ENCODE data around the gene ADGRD1. TPM values are rescaled to one million over a fixed set of nuclear protein-coding genes. Genes with fewer than 3 reads are reported as not detected.

ADGRD1 gene
- total RNA-seq, 4 donors from 2014 or later = 8.3 to 18.1 (median 12.5) TPM

DNA sequence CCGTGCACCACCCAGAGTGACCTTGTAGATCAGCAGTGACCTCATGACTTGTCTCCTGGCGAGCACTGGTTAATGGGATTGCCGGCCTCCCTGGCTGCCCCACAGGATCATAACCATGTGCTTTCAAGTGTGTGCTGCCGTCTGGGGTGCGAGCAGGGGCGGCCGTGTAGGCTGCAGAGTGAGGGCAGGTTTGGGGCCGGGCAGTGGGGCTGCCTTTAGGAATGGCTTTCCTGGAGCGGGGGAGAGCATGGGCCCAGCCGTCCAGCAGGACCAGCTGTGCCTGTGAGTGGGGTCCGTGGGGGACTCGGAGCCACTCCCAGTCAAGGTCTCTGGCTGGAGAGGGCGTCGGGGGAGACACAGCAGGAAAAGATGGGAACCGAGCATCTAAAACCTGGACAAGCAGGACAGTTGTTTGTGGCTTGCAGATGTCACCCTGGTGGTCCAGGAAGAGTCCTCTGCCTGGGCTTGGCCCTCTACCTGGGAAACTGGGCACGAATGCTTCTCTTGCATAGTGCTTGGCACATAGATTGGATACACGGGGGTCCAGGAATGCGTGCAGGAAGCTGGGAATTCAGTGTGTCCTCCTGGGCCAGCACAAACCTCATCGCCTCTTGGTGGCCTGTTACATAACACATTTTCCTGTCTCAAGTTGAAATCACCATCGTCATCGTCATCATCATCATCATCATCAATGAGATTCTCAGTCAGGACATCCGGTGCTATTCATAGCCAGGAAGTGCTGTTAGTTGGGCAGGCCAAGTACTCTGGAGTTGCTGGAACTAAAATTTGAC is 96.0 kb downstream of the ADGRD1 start:
- DNase-seq = no peak
- H3K27ac ChIP-seq = no peak overlapping the region
- intact Hi-C loops (cut with DNase I; ENCODE audit: low total_unique reads) = no loop called here
- 71 to 80% methylated on average over 1 to 22 of the region's 22 CpGs for WGBS, 2 donors (ENCODE audit: low coverage in 1 of 2)
- no peaks in the 10 kb centered on the region for H3K4me1 ChIP-seq
- in situ Hi-C loops (cut with MboI; ENCODE audit: low pct_ligation_motif_present in 1 of 4, low pct_unique_long_range_greater_than_20kb in 1 of 4, low sequenced_read_pairs in 3 of 4) = no loop called here
- no peaks in the 10 kb centered on the region for H3K27me3 ChIP-seq
- no peaks in the 10 kb centered on the region for H3K9me3 ChIP-seq
- TF ChIP-seq EP300 (IDR thresholded peaks at IDR 0.05; ENCODE audit: low read depth) (no peak), POLR2AphosphoS5 (IDR thresholded peaks at IDR 0.05) (no peak), POLR2A (IDR thresholded peaks at IDR 0.05) (no peak)
- TF ChIP-seq, protein P1, sequence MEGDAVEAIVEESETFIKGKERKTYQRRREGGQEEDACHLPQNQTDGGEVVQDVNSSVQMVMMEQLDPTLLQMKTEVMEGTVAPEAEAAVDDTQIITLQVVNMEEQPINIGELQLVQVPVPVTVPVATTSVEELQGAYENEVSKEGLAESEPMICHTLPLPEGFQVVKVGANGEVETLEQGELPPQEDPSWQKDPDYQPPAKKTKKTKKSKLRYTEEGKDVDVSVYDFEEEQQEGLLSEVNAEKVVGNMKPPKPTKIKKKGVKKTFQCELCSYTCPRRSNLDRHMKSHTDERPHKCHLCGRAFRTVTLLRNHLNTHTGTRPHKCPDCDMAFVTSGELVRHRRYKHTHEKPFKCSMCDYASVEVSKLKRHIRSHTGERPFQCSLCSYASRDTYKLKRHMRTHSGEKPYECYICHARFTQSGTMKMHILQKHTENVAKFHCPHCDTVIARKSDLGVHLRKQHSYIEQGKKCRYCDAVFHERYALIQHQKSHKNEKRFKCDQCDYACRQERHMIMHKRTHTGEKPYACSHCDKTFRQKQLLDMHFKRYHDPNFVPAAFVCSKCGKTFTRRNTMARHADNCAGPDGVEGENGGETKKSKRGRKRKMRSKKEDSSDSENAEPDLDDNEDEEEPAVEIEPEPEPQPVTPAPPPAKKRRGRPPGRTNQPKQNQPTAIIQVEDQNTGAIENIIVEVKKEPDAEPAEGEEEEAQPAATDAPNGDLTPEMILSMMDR (IDR thresholded peaks at IDR 0.05) = no peak
- H3K36me3 ChIP-seq = no peaks in the 10 kb centered on the region
- H3K4me3 ChIP-seq = no peak overlapping the region

DNA sequence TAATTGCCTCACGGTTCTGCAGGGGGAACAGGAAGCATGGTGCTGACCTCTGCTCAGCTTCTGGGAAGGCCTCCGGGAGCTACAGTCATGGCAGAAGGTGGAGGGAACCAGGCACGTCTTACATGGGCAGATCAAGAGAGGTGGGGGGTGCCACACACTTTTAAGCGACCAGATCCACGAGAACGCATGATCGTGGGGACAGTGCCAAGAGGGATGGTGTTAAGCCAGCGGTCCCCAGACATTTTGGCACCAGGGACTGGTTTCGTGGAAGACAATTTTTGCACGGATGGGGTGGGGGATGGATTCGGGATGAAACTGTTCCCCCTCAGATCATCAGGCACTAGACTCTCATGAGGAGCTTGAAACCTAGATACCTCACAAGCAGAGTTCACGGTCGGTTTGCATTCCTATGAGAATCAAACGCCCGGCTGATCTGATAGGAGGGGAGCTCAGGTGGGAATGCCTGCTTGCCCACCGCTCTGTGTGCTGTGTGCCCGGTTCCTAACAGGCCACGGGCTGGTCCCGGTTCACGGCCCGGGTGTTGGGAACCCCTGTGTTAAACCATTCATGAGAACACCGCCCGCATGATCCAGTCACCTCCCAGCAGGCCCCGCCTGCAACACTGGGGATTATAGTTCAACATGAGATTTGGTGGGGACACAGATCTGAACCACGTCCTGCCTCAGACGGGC is 96.9 kb downstream of the ADGRD1 start:
- Histone ChIP-seq H3K4me3 (no peak overlapping the region), H3K27me3 (no peaks in the 10 kb centered on the region), H3K36me3 (no peaks in the 10 kb centered on the region), H3K27ac (no peak overlapping the region), H3K9me3 (no peaks in the 10 kb centered on the region), H3K4me1 (no peaks in the 10 kb centered on the region)
- TF ChIP-seq POLR2A (IDR thresholded peaks at IDR 0.05) (no peak), EP300 (IDR thresholded peaks at IDR 0.05; ENCODE audit: low read depth) (no peak), POLR2AphosphoS5 (IDR thresholded peaks at IDR 0.05) (no peak)
- TF ChIP-seq, protein P1 (IDR thresholded peaks at IDR 0.05) = no peak
- intact Hi-C loops (cut with DNase I; ENCODE audit: low total_unique reads) (no loop called here), in situ Hi-C loops (cut with MboI; ENCODE audit: low pct_ligation_motif_present in 1 of 4, low pct_unique_long_range_greater_than_20kb in 1 of 4, low sequenced_read_pairs in 3 of 4) (no loop called here)
- WGBS, 2 donors (ENCODE audit: low coverage in 1 of 2) = 86% methylated on average over 26 of the region's 26 CpGs; no CpG with 5 or more reads in 1 of the 2 donors
- no peak for DNase-seq

DNA sequence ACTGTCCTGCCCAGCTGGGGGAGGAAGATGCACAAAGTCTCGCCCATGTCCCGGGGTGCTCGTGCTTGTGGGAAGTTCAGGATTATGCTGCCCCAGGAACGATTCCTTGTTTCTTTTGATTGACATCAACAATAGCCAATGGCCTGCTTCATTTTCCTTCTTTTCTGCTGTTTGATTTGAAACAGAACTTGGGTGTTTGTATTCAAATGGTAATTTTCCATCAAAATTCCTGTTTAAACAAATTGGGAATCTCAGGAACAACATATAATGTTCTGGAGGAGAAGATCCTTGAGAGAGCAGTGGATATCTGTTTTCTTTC is 97.4 kb downstream of the ADGRD1 start:
- Histone ChIP-seq H3K27me3 (no peaks in the 10 kb centered on the region), H3K4me1 (no peaks in the 10 kb centered on the region), H3K9me3 (no peaks in the 10 kb centered on the region), H3K4me3 (no peak overlapping the region), H3K36me3 (no peaks in the 10 kb centered on the region), H3K27ac (no peak overlapping the region)
- TF ChIP-seq POLR2AphosphoS5 (IDR thresholded peaks at IDR 0.05) (no peak), POLR2A (IDR thresholded peaks at IDR 0.05) (no peak), EP300 (IDR thresholded peaks at IDR 0.05; ENCODE audit: low read depth) (no peak)
- TF ChIP-seq, protein P1 (IDR thresholded peaks at IDR 0.05) = no peak
- intact Hi-C loops (cut with DNase I; ENCODE audit: low total_unique reads) (no loop called here), in situ Hi-C loops (cut with MboI; ENCODE audit: low pct_ligation_motif_present in 1 of 4, low pct_unique_long_range_greater_than_20kb in 1 of 4, low sequenced_read_pairs in 3 of 4) (no loop called here)
- no peak for DNase-seq
- 78 to 80% methylated on average over 2 to 4 of the region's 4 CpGs for WGBS, 2 donors (ENCODE audit: low coverage in 1 of 2)

DNA sequence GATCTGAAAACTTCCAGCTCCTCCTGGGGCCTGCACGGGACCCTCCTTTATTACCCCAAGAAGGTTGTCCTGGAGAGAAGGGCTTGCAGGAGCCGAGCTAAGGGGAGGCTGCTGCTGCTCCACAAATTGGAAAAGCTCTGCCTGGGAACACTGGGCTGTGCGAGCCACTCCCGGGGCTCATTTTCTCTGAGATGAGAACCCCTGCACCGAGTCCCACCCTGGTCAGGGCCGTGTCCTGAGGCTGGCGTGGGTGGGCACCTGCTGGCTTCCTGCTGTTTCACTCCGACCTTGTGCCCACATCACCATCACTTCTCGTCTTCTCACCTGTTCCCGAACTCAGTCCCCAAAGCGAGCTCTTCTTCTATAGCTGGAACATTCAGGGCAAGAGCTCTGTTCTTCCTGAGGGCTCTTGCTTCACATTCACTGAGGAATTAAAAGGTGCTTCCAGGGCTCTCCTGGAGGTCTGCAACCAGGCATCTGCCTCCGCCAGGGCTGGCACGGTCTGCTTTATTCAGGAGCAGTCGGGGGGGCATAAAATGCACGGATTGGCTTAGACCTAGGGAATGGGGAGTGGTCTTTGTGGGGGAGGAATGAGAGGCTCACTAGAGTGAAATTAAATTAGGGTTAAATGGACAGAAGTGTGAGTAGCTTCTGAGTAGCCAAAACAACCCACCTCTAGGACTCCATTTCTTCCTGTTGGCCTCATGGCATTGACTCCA is 98.5 kb downstream of the ADGRD1 start:
- in situ Hi-C loops (cut with MboI; ENCODE audit: low pct_ligation_motif_present in 1 of 4, low pct_unique_long_range_greater_than_20kb in 1 of 4, low sequenced_read_pairs in 3 of 4) = no loop called here
- no peak for DNase-seq
- intact Hi-C loops (cut with DNase I; ENCODE audit: low total_unique reads) = no loop called here
- TF ChIP-seq EP300 (IDR thresholded peaks at IDR 0.05; ENCODE audit: low read depth) = no peak
- TF ChIP-seq POLR2AphosphoS5 (IDR thresholded peaks at IDR 0.05) = no peak
- TF ChIP-seq, protein P1 (IDR thresholded peaks at IDR 0.05) = no peak
- no peak for TF ChIP-seq POLR2A (IDR thresholded peaks at IDR 0.05)
- 78 to 83% methylated on average over 5 to 15 of the region's 15 CpGs for WGBS, 2 donors (ENCODE audit: low coverage in 1 of 2)
- H3K27me3 ChIP-seq = no peaks in the 10 kb centered on the region
- no peaks in the 10 kb centered on the region for H3K36me3 ChIP-seq
- H3K27ac ChIP-seq = no peak overlapping the region
- H3K9me3 ChIP-seq = no peaks in the 10 kb centered on the region
- no peaks in the 10 kb centered on the region for H3K4me1 ChIP-seq
- H3K4me3 ChIP-seq = no peak overlapping the region
